ENCODE measurements around the gene BRMS1L. TPM values are rescaled to one million over a fixed set of nuclear protein-coding genes. Genes with fewer than 3 reads are reported as not detected.

The BRMS1L gene
- total RNA-seq, 4 donors from 2014 or later: 5.1 to 12.6 (median 5.4) TPM

- TF ChIP-seq CTCF (IDR thresholded peaks at IDR 0.05; ENCODE audit: low read depth): no peak
Observed at GRCh38 chr14:35879654-35880249, 53.6 kb downstream of the BRMS1L start.

GRCh38 chr14:35881280-35881679, 55.1 kb downstream of the BRMS1L start:
- no peak for TF ChIP-seq CTCF (IDR thresholded peaks at IDR 0.05; ENCODE audit: low read depth)

- TF ChIP-seq CTCF (IDR thresholded peaks at IDR 0.05; ENCODE audit: low read depth): no peak
Observed at GRCh38 chr14:35883677-35884293, 57.6 kb downstream of the BRMS1L start.

GRCh38 chr14:35890308-35890707, 64.2 kb downstream of the BRMS1L start:
- no peak for TF ChIP-seq CTCF (IDR thresholded peaks at IDR 0.05; ENCODE audit: low read depth)

- no peak for TF ChIP-seq CTCF (IDR thresholded peaks at IDR 0.05; ENCODE audit: low read depth)
Observed at GRCh38 chr14:35895256-35895655, 69.1 kb downstream of the BRMS1L start.

GRCh38 chr14:35897616-35898111, 71.5 kb downstream of the BRMS1L start:
- TF ChIP-seq CTCF (IDR thresholded peaks at IDR 0.05; ENCODE audit: low read depth): no peak

- no peak for TF ChIP-seq CTCF (IDR thresholded peaks at IDR 0.05; ENCODE audit: low read depth)
Observed at GRCh38 chr14:35898217-35898775, 72.2 kb downstream of the BRMS1L start.

Measured in subcutaneous adipose tissue (tissue), 4 donors.